IMR-90 (cell line): ENCODE results near the gene ZRANB3. TPM values are rescaled to one million over a fixed set of nuclear protein-coding genes. Genes with fewer than 3 reads are reported as not detected.

ENCODE experiments used
- ATAC-seq: fragments of 200-7000 bp; cut with Tn5 transposase; 2 replicates; pipeline ENCODE4 v1.9.1; 2020; ENCODE audit warnings: low read depth, mild to moderate bottlenecking, moderate library complexity
- BruUV-seq: library from RNA; stranded (reverse); fragments of 400-500 nt; replicated peaks from 2 replicates; lab custom pipeline; 2021; lab: Mats Ljungman, UMichigan
- CTCF ChIA-PET: fragments of 300-600 bp; formaldehyde crosslinking; extraction: SDS; loops from one replicate; lab custom pipeline; 2021; ENCODE audit warnings: antibody characterized with exemption; lab: Yijun Ruan, JAX
- POLR2A ChIA-PET: fragments of 300-600 bp; sonication (Branson Sonifier 250); formaldehyde crosslinking; loops from one replicate; lab custom pipeline; 2022; ENCODE audit warnings: antibody characterized with exemption; ENCODE audit not compliant: unreplicated experiment; lab: Charles Lee
- DNase-seq: peaks from one replicate; pipeline ENCODE4 v3.0.0; 2013
- H2AFZ ChIP-seq: replicated peaks from 2 replicates; pipeline ENCODE3; 2013; ENCODE audit warnings: low read length, mild to moderate bottlenecking; ENCODE audit not compliant: poor library complexity
- H2AK5ac ChIP-seq: 2 replicates; pipeline ENCODE4 v1.6.1; 2013; ENCODE audit warnings: low read depth, low read length, inconsistent platforms
- H2AK9ac ChIP-seq: replicated peaks from 2 replicates; pipeline ENCODE3; 2013; ENCODE audit warnings: mild to moderate bottlenecking, low read depth, low read length, moderate library complexity; ENCODE audit not compliant: poor library complexity
- H2BK120ac ChIP-seq: 2 replicates; pipeline ENCODE4 v1.6.1; 2013; ENCODE audit warnings: low read depth, low read length, inconsistent platforms
- H2BK15ac ChIP-seq: 3 replicates; pipeline ENCODE4 v1.6.1; 2013; ENCODE audit warnings: low read depth, low read length, inconsistent platforms
- H2BK20ac ChIP-seq: 2 replicates; pipeline ENCODE4 v1.6.1; 2013; ENCODE audit warnings: low read depth, mild to moderate bottlenecking, inconsistent platforms, low read length, moderate library complexity
- H2BK5ac ChIP-seq: 2 replicates; pipeline ENCODE4 v1.6.1; 2013; ENCODE audit warnings: mild to moderate bottlenecking, low read depth, low read length, inconsistent platforms; ENCODE audit not compliant: poor library complexity, severe bottlenecking
- H3K14ac ChIP-seq: replicated peaks from 2 replicates; pipeline ENCODE4 v1.6.1; 2013; ENCODE audit warnings: low read depth, low read length, inconsistent platforms
- H3K18ac ChIP-seq: 2 replicates; pipeline ENCODE4 v1.6.1; 2013; ENCODE audit warnings: low read depth, low read length, control low read depth
- H3K23ac ChIP-seq: 2 replicates; pipeline ENCODE4 v1.6.1; 2013; ENCODE audit warnings: low read depth, low read length, inconsistent platforms
- H3K27ac ChIP-seq: 2 replicates; pipeline ENCODE4 v1.5.1; 2013; ENCODE audit warnings: mild to moderate bottlenecking, control low read depth, low read length; ENCODE audit not compliant: insufficient read depth
- H3K27me3 ChIP-seq: 2 replicates; pipeline ENCODE4 v1.6.1; 2013; ENCODE audit warnings: low read length; ENCODE audit not compliant: control insufficient read depth, insufficient read depth
- H3K36me3 ChIP-seq: 2 replicates; pipeline ENCODE4 v1.6.1; 2013; ENCODE audit warnings: low read length, mixed read lengths; ENCODE audit not compliant: control insufficient read depth, insufficient read depth
- H3K4ac ChIP-seq: 2 replicates; pipeline ENCODE4 v1.6.1; 2013; ENCODE audit warnings: low read depth, low read length, inconsistent platforms
- H3K4me1 ChIP-seq: 2 replicates; pipeline ENCODE4 v1.6.1; 2013; ENCODE audit warnings: low read length, mixed read lengths; ENCODE audit not compliant: control insufficient read depth, insufficient read depth
- H3K4me2 ChIP-seq: 2 replicates; pipeline ENCODE4 v1.6.1; 2013; ENCODE audit warnings: low read depth, mild to moderate bottlenecking, control low read depth, low read length, moderate library complexity
- H3K4me3 ChIP-seq: 2 replicates; pipeline ENCODE4 v1.5.1; 2013; ENCODE audit warnings: low read depth, mild to moderate bottlenecking, control low read depth, low read length, moderate library complexity; ENCODE audit not compliant: insufficient read depth
- H3K56ac ChIP-seq: 2 replicates; pipeline ENCODE4 v1.6.1; 2013; ENCODE audit warnings: low read length, inconsistent platforms; ENCODE audit not compliant: insufficient read depth; ENCODE audit errors: extremely low read depth
- H3K79me1 ChIP-seq, 2 experiments: 2 replicates each; pipeline ENCODE4 v1.6.1; 2013; ENCODE audit warnings: low read length in 2 of 2, inconsistent platforms in 1 of 2, low read depth in 1 of 2
- H3K9ac ChIP-seq: 2 replicates; pipeline ENCODE4 v1.6.1; 2013; ENCODE audit warnings: low read depth, low read length, control low read depth
- H3K9me1 ChIP-seq: 2 replicates; pipeline ENCODE4 v1.6.1; 2013; ENCODE audit warnings: low read length, inconsistent platforms; ENCODE audit not compliant: insufficient read depth
- H3K9me3 ChIP-seq: 2 replicates; pipeline ENCODE4 v1.6.1; 2013; ENCODE audit warnings: low read length; ENCODE audit not compliant: control insufficient read depth, insufficient read depth
- H4K20me1 ChIP-seq: 2 replicates; pipeline ENCODE4 v1.6.1; 2013; ENCODE audit warnings: low read length, inconsistent platforms; ENCODE audit not compliant: insufficient read depth
- H4K5ac ChIP-seq: 2 replicates; pipeline ENCODE4 v1.6.1; 2013; ENCODE audit warnings: mild to moderate bottlenecking, low read depth, low read length, control low read depth
- H4K8ac ChIP-seq, 2 experiments: 2 replicates each; pipeline ENCODE4 v1.6.1; 2013; ENCODE audit warnings: low read depth in 2 of 2, low read length in 2 of 2, control low read depth in 1 of 2, inconsistent platforms in 1 of 2
- H4K91ac ChIP-seq: 2 replicates; pipeline ENCODE4 v1.6.1; 2013; ENCODE audit warnings: low read depth, low read length, inconsistent platforms; ENCODE audit not compliant: insufficient read depth
- CEBPB ChIP-seq: IDR thresholded peaks from 2 replicates; pipeline ENCODE4 v1.6.1; 2012; ENCODE audit warnings: low read depth, low read length, improper control_type of control experiment
- FOS ChIP-seq: fragments of 150-350 bp; IDR thresholded peaks from 2 replicates; pipeline ENCODE4 v1.6.1; 2016; ENCODE audit warnings: low read depth, low read length
- WGBS, 2 experiments: methylation state at CpG; one replicate each; pipeline versions ENCODE4 v1.1.5 to v1.1.7; 2013; ENCODE audit warnings: missing lambda C conversion rate in 2 of 2; ENCODE audit not compliant: insufficient read length in 1 of 2; ENCODE audit errors: extremely low coverage in 2 of 2; 5-methylcytosine and 5-hydroxymethylcytosine counted together
- dilution Hi-C: fragments of 300-500 bp; cut with HindIII; formaldehyde crosslinking; loops from one replicate; pipeline ENCODE4 v1.14.3; 2018; ENCODE audit warnings: low sequenced_read_pairs; ENCODE audit not compliant: unreplicated experiment
- in situ Hi-C: fragments of 300-500 bp; cut with MboI; formaldehyde crosslinking; loops from 3 replicates; pipeline ENCODE4 v1.14.3; 2019; ENCODE audit warnings: low sequenced_read_pairs, inconsistent platforms, mixed read lengths
- intact Hi-C: fragments of 100-400 bp; cut with micrococcal nuclease; formaldehyde crosslinking; loops from 2 replicates; pipeline ENCODE4 v1.10.0; 2022
- polyA plus RNA-seq, 3 experiments: library from polyadenylated mRNA; depleted of rRNA; stranded (reverse); fragments of >200 nt; gene quantifications; 2 replicates each; pipeline ENCODE4 v1.2.3, GENCODE V29; 2012; ENCODE audit warnings: low replicate concordance in 1 of 3
- total RNA-seq: library from RNA; depleted of rRNA; stranded (reverse); fragments of >200 nt; gene quantifications from 2 replicates; pipeline ENCODE4 v1.2.3, GENCODE V29; 2012

The ZRANB3 gene
- total and polyA plus RNA-seq, 2 of the 4 experiments (the other 2 are of a cell fraction) = 3.4 to 9.3 TPM

- peaks cover 2% of the 10 kb centered on the region; the same call in 1 of the 2 replicates for H3K4me1 ChIP-seq
- no peaks in the 10 kb centered on the region for H3K9me3 ChIP-seq
- H3K79me1 ChIP-seq = no peaks in the 10 kb centered on the region
- POLR2A ChIA-PET = no interaction called here
- H3K23ac ChIP-seq = no peak overlapping the region
- TF ChIP-seq CEBPB = peak; percentile 88
- no peak for TF ChIP-seq FOS
- dilution Hi-C loops = no loop called here
- H4K91ac ChIP-seq = no peak overlapping the region
- no peaks in the 10 kb centered on the region for H3K36me3 ChIP-seq
- H3K18ac ChIP-seq = no peak overlapping the region
- H3K4me3 ChIP-seq = no peak overlapping the region
- no peak overlapping the region for H3K9ac ChIP-seq
- H2AK5ac ChIP-seq = no peak overlapping the region
- H2BK15ac ChIP-seq = no peak overlapping the region
- no peak overlapping the region for H4K5ac ChIP-seq
- H2BK5ac ChIP-seq = no peak overlapping the region
- no peak overlapping the region for H2BK120ac ChIP-seq
- DNase-seq (peak; percentile 40), ATAC-seq (peak; percentile 44; the same call in 1 of the 2 replicates)
- BruUV-seq = no TSS peak
- no peaks in the 10 kb centered on the region for H4K20me1 ChIP-seq
- H4K8ac ChIP-seq = no peak overlapping the region
- H3K9me1 ChIP-seq = no peaks in the 10 kb centered on the region
- H3K56ac ChIP-seq = no peak overlapping the region
- intact Hi-C loops = no loop called here
- CTCF ChIA-PET = no interaction called here
- H3K27me3 ChIP-seq = no peaks in the 10 kb centered on the region
- in situ Hi-C loops = no loop called here
- H2BK20ac ChIP-seq = no peak overlapping the region
- H2AFZ ChIP-seq = no peak overlapping the region
- H3K27ac ChIP-seq = no peak overlapping the region
- no peak overlapping the region for H2AK9ac ChIP-seq
- no peak overlapping the region for H3K4me2 ChIP-seq
- WGBS, 2 experiments = no CpG with 5 or more reads among the region's 1 CpG
- H3K4ac ChIP-seq = no peak overlapping the region
- no peak overlapping the region for H3K14ac ChIP-seq
Measured at GRCh38 chr2:135494503-135494902, 36.5 kb downstream of the ZRANB3 start.
